Activated T-cell treated with anti-CD3 and anti-CD28 coated beads, Interleukin-2, amount 50 U/mL, for 4 hours (primary cell): ENCODE data around the gene MAGI3. TPM values are rescaled to one million over a fixed set of nuclear protein-coding genes. Genes with fewer than 3 reads are reported as not detected.
"Not testable (repeated sequence)": the region's sequence is repeated elsewhere in the genome, so short reads cannot be mapped to it uniquely, and the experiment has no call there.

ENCODE experiments used
- ATAC-seq, 2 donors: fragments of 200-7000 bp; cut with Tn5 transposase; one replicate each; pipeline ENCODE4 v1.10.0; 2021
- DNase-seq: peaks from one replicate; pipeline ENCODE4 v3.0.0-alpha.2; 2020
- H3K27me3 Mint-ChIP-seq: one replicate; pipeline ENCODE4 v1.8.0; 2021; ENCODE audit warnings: low read depth, mixed read lengths
- H3K36me3 Mint-ChIP-seq: one replicate; pipeline ENCODE4 v1.8.0; 2022; ENCODE audit warnings: mixed read lengths; ENCODE audit not compliant: insufficient read depth
- H3K4me1 Mint-ChIP-seq: one replicate; pipeline ENCODE4 v1.8.0; 2021; ENCODE audit warnings: low read depth, mixed read lengths
- H3K4me3 Mint-ChIP-seq: one replicate; pipeline ENCODE4 v1.8.0; 2021; ENCODE audit warnings: mild to moderate bottlenecking, moderate library complexity, mixed read lengths
- H3K9me3 Mint-ChIP-seq: one replicate; pipeline ENCODE4 v1.8.0; 2021; ENCODE audit warnings: mixed read lengths
- total RNA-seq, 3 donors: library from RNA; stranded (reverse); gene quantifications; one replicate each; pipeline ENCODE4 v1.2.1, GENCODE V29; 2021

Gene MAGI3
- total RNA-seq, 3 donors from 2014 or later: 2.3 to 2.5 (median 2.5) TPM

GRCh38 chr1:113412020-113412419 lies 21.7 kb downstream of the MAGI3 start:
- not testable (repeated sequence) for H3K36me3 Mint-ChIP-seq, H3K4me3 Mint-ChIP-seq, H3K4me1 Mint-ChIP-seq, H3K9me3 Mint-ChIP-seq, H3K27me3 Mint-ChIP-seq, ATAC-seq, DNase-seq

GRCh38 chr1:113415310-113416070 lies 25.2 kb downstream of the MAGI3 start:
- Mint-ChIP-seq H3K27me3 (no peaks in the 10 kb centered on the region), H3K4me1 (no peaks in the 10 kb centered on the region), H3K4me3 (no peak overlapping the region), H3K36me3 (peaks cover 2% of the 10 kb centered on the region), H3K9me3 (peaks cover 4% of the 10 kb centered on the region)
- ATAC-seq (no peak), DNase-seq (no peak)

GRCh38 chr1:113416071-113416470 lies 25.8 kb downstream of the MAGI3 start:
- ATAC-seq, H3K4me3 Mint-ChIP-seq, DNase-seq, H3K4me1 Mint-ChIP-seq, H3K9me3 Mint-ChIP-seq, H3K36me3 Mint-ChIP-seq, H3K27me3 Mint-ChIP-seq: not testable (repeated sequence)

GRCh38 chr1:113416496-113416895 lies 26.2 kb downstream of the MAGI3 start:
- Mint-ChIP-seq H3K36me3 (peaks cover 2% of the 10 kb centered on the region), H3K4me1 (no peaks in the 10 kb centered on the region), H3K9me3 (peaks cover 4% of the 10 kb centered on the region), H3K27me3 (no peaks in the 10 kb centered on the region), H3K4me3 (no peak overlapping the region)
- ATAC-seq (no peak), DNase-seq (no peak)

- ATAC-seq (no peak), DNase-seq (no peak)
- H3K4me3 Mint-ChIP-seq: no peak overlapping the region
- no peaks in the 10 kb centered on the region for H3K27me3 Mint-ChIP-seq
- peaks cover 10% of the 10 kb centered on the region for H3K9me3 Mint-ChIP-seq
- peaks cover 8% of the 10 kb centered on the region for H3K36me3 Mint-ChIP-seq
- no peaks in the 10 kb centered on the region for H3K4me1 Mint-ChIP-seq
Observed at GRCh38 chr1:113422315-113423068, 32.2 kb downstream of the MAGI3 start.

GRCh38 chr1:113423826-113424225 lies 33.5 kb downstream of the MAGI3 start:
- no peaks in the 10 kb centered on the region for H3K4me1 Mint-ChIP-seq
- DNase-seq: no peak

GRCh38 chr1:113429461-113430153 lies 39.3 kb downstream of the MAGI3 start:
- Mint-ChIP-seq H3K27me3 (peaks cover 1% of the 10 kb centered on the region), H3K9me3 (peaks cover 5% of the 10 kb centered on the region), H3K36me3 (no peaks in the 10 kb centered on the region), H3K4me3 (no peak overlapping the region), H3K4me1 (no peaks in the 10 kb centered on the region)
- DNase-seq: no peak
- ATAC-seq: no peak

More at GRCh38 chr1:113423826-113424225, 33.5 kb downstream of the MAGI3 start:
- H3K27me3 Mint-ChIP-seq: no peaks in the 10 kb centered on the region
- peaks cover 8% of the 10 kb centered on the region for H3K36me3 Mint-ChIP-seq
- no peak overlapping the region for H3K4me3 Mint-ChIP-seq
- ATAC-seq: no peak
- peaks cover 10% of the 10 kb centered on the region for H3K9me3 Mint-ChIP-seq

GRCh38 chr1:113433184-113433583 lies 42.9 kb downstream of the MAGI3 start:
- peaks cover 1% of the 10 kb centered on the region for H3K27me3 Mint-ChIP-seq
- no peaks in the 10 kb centered on the region for H3K36me3 Mint-ChIP-seq
- ATAC-seq (no peak), DNase-seq (no peak)
- no peaks in the 10 kb centered on the region for H3K4me1 Mint-ChIP-seq
- H3K4me3 Mint-ChIP-seq: no peak overlapping the region
- no peaks in the 10 kb centered on the region for H3K9me3 Mint-ChIP-seq

GRCh38 chr1:113434081-113434873 lies 44.0 kb downstream of the MAGI3 start:
- Mint-ChIP-seq H3K27me3 (peaks cover 1% of the 10 kb centered on the region), H3K9me3 (no peaks in the 10 kb centered on the region), H3K36me3 (no peaks in the 10 kb centered on the region), H3K4me1 (peaks cover under 1% of the 10 kb centered on the region), H3K4me3 (no peak overlapping the region)
- DNase-seq (no peak), ATAC-seq (no peak)

- H3K4me3 Mint-ChIP-seq: no peak overlapping the region
- H3K27me3 Mint-ChIP-seq: peaks cover 1% of the 10 kb centered on the region
- DNase-seq (no peak), ATAC-seq (no peak)
- H3K9me3 Mint-ChIP-seq: no peaks in the 10 kb centered on the region
- H3K36me3 Mint-ChIP-seq: no peaks in the 10 kb centered on the region
- H3K4me1 Mint-ChIP-seq: peaks cover 3% of the 10 kb centered on the region
Observed at GRCh38 chr1:113434874-113435175, 44.5 kb downstream of the MAGI3 start.

- H3K9me3 Mint-ChIP-seq: no peaks in the 10 kb centered on the region
- H3K4me3 Mint-ChIP-seq: no peak overlapping the region
- no peaks in the 10 kb centered on the region for H3K36me3 Mint-ChIP-seq
- H3K27me3 Mint-ChIP-seq: peaks cover 1% of the 10 kb centered on the region
- no peak for DNase-seq
- ATAC-seq: no peak
- peaks cover 3% of the 10 kb centered on the region for H3K4me1 Mint-ChIP-seq
Observed at GRCh38 chr1:113437554-113438341, 47.4 kb downstream of the MAGI3 start.

GRCh38 chr1:113438505-113439276 lies 48.4 kb downstream of the MAGI3 start:
- no peak overlapping the region for H3K4me3 Mint-ChIP-seq
- H3K27me3 Mint-ChIP-seq: peaks cover 1% of the 10 kb centered on the region
- peaks cover 3% of the 10 kb centered on the region for H3K4me1 Mint-ChIP-seq
- ATAC-seq (no peak), DNase-seq (no peak)
- H3K9me3 Mint-ChIP-seq: no peaks in the 10 kb centered on the region
- H3K36me3 Mint-ChIP-seq: no peaks in the 10 kb centered on the region

- Mint-ChIP-seq H3K27me3 (peaks cover 1% of the 10 kb centered on the region), H3K9me3 (peaks cover 5% of the 10 kb centered on the region), H3K36me3 (no peaks in the 10 kb centered on the region), H3K4me3 (no peak overlapping the region), H3K4me1 (peaks cover 3% of the 10 kb centered on the region)
- no peak for ATAC-seq
- DNase-seq: no peak
Observed at GRCh38 chr1:113439277-113439670, 49.0 kb downstream of the MAGI3 start.
